OCI-LY3 (cell line): ENCODE measurements around the gene DOCK4.

Experiments used
- H2AFZ ChIP-seq: fragments of 200-600, 300-600 bp; shearing (Covaris generic); 2 replicates; pipeline ENCODE4 v1.6.0; 2014; ENCODE audit warnings: antibody characterized with exemption, low read depth, low read length
- H3K27ac ChIP-seq: fragments of 200-600, 300-600 bp; sonication (generic); 2 replicates; pipeline ENCODE4 v1.5.1; 2014; ENCODE audit warnings: mild to moderate bottlenecking, low read length, moderate library complexity, mixed read lengths
- H3K27me3 ChIP-seq: fragments of 200-600, 300-600 bp; sonication (generic); 2 replicates; pipeline ENCODE4 v1.6.1; 2014; ENCODE audit warnings: low read depth, low read length, mixed read lengths
- H3K36me3 ChIP-seq: fragments of 200-600, 300-600 bp; sonication (generic); replicated peaks from 2 replicates; pipeline ENCODE3; 2014; ENCODE audit warnings: low read depth, low read length, mixed read lengths
- H3K4me1 ChIP-seq: fragments of 300-600, 200-600 bp; sonication (generic); 2 replicates; pipeline ENCODE4 v1.6.1; 2014; ENCODE audit warnings: low read length, mixed read lengths
- H3K4me2 ChIP-seq: fragments of 200-600, 300-600 bp; sonication (generic); 2 replicates; pipeline ENCODE4 v1.6.1; 2014; ENCODE audit warnings: low read length, mixed read lengths
- H3K4me3 ChIP-seq: fragments of 300-600, 200-600 bp; sonication (generic); 2 replicates; pipeline ENCODE4 v1.5.1; 2014; ENCODE audit warnings: antibody characterized with exemption, mild to moderate bottlenecking, low read length, moderate library complexity
- H3K79me2 ChIP-seq: fragments of 300-600, 200-600 bp; shearing (Covaris generic); 2 replicates; pipeline ENCODE4 v1.6.1; 2014; ENCODE audit warnings: mild to moderate bottlenecking, low read length, mixed read lengths
- H3K9ac ChIP-seq: fragments of 300-600, 200-600 bp; shearing (Covaris generic); 2 replicates; pipeline ENCODE4 v1.6.0; 2014; ENCODE audit warnings: mild to moderate bottlenecking, low read length, moderate library complexity
- H3K9me3 ChIP-seq: fragments of 200-600, 300-600 bp; shearing (Covaris generic); 2 replicates; pipeline ENCODE4 v1.6.1; 2014; ENCODE audit warnings: low read length, mixed read lengths; ENCODE audit not compliant: insufficient read depth
- H4K20me1 ChIP-seq: fragments of 200-600, 300-600 bp; sonication (generic); 2 replicates; pipeline ENCODE4 v1.6.1; 2016; ENCODE audit warnings: low read length, mixed read lengths; ENCODE audit not compliant: insufficient read depth
- CTCF ChIP-seq: fragments of 200-600, 300-600 bp; sonication (generic); IDR thresholded peaks from 2 replicates; pipeline ENCODE4 v1.5.1; 2014; ENCODE audit warnings: antibody characterized with exemption, low read length, low read depth
- EZH2phosphoT487 ChIP-seq: fragments of 200-600 bp; shearing (Covaris generic); IDR thresholded peaks from 2 replicates; pipeline ENCODE4 v1.6.1; 2018; ENCODE audit warnings: antibody characterized with exemption, mixed run types, low read depth

DOCK4 gene

DNA sequence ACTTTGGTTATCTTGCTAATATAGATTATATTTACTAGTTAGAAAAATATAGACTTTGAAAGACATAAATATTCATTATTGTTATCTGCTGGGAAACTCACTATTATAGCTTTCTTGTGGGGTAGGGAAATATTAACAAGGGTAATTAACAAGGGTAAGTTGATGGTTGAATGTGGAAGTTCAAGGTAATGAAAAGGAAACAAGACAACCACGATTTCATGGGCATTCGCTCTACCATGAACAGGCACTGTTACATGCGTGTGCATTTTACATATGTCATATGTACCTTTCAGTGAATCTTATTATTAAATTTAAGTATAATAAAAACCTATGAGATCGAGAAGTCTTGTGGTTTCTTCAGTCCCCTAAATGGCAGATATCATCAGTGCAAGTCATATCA is 392.9 kb downstream of the DOCK4 start:
- TF ChIP-seq EZH2phosphoT487 (no peak), CTCF (no peak)
- Histone ChIP-seq H3K79me2 (no peaks in the 10 kb centered on the region), H3K36me3 (no peaks in the 10 kb centered on the region), H3K4me2 (no peak overlapping the region), H3K9ac (no peak overlapping the region), H4K20me1 (no peaks in the 10 kb centered on the region), H3K27me3 (no peaks in the 10 kb centered on the region), H3K4me1 (no peaks in the 10 kb centered on the region), H3K9me3 (no peaks in the 10 kb centered on the region), H2AFZ (no peak overlapping the region), H3K4me3 (no peak overlapping the region), H3K27ac (no peak overlapping the region)

GRCh38 chr7:111806232-111806631 is 400.0 kb downstream of the DOCK4 start:
- Histone ChIP-seq H3K36me3 (no peaks in the 10 kb centered on the region), H2AFZ (no peak overlapping the region), H3K4me3 (no peak overlapping the region), H3K27ac (no peak overlapping the region), H3K27me3 (no peaks in the 10 kb centered on the region), H3K4me2 (no peak overlapping the region), H4K20me1 (no peaks in the 10 kb centered on the region), H3K9ac (no peak overlapping the region), H3K79me2 (no peaks in the 10 kb centered on the region), H3K9me3 (peaks cover 4% of the 10 kb centered on the region; the same call in 1 of the 2 replicates), H3K4me1 (no peaks in the 10 kb centered on the region)
- TF ChIP-seq EZH2phosphoT487 (no peak), CTCF (no peak)

DNA sequence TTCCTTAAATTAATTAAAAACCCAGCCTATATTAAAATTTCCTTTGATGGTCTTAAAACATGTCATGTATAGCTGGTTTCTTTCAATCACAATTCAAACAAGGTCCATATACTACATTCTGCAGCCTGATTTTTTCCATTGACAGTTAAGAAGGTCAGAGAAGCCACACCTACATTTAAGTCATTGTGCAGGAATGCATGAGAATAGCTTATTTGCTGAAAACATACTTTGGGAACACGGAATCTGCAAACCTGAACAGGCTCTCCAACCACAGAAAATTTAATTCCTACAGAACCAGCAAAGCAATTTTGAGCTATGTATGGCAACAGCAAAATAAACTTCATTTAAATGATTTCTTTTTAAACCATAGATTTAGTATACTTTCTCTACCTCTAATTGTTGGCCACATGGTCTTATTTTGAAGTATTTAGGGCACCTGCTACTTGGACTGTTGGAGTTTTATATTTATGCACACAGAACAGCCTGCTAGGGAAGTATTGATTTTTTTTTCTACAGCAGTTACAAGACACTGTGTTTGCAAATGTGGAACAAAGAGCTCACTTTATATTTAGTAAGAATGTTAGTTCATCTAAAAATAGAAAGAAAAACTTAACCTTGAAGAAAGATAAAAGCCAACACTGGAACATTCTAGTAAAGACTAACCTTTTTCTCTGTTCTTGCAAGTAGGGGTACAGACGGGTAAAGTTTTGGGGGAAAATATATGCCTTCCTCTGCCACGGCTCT is 403.0 kb downstream of the DOCK4 start:
- peaks cover 13% of the 10 kb centered on the region; the same call in 1 of the 2 replicates for H3K9me3 ChIP-seq

More for the DNA sequence above, 403.0 kb downstream of the DOCK4 start:
- no peak overlapping the region for H3K9ac ChIP-seq
- no peaks in the 10 kb centered on the region for H3K36me3 ChIP-seq
- H4K20me1 ChIP-seq, result no peaks in the 10 kb centered on the region
- H3K4me3 ChIP-seq, result no peak overlapping the region
- no peaks in the 10 kb centered on the region for H3K27me3 ChIP-seq
- no peak overlapping the region for H3K27ac ChIP-seq
- no peaks in the 10 kb centered on the region for H3K4me1 ChIP-seq
- H3K4me2 ChIP-seq, result no peak overlapping the region
- TF ChIP-seq EZH2phosphoT487 (no peak), CTCF (no peak)
- H3K79me2 ChIP-seq, result no peaks in the 10 kb centered on the region
- no peak overlapping the region for H2AFZ ChIP-seq
